Muscle layer of duodenum (tissue), 2 donors: ENCODE measurements around the gene FIBP.

Experiments
- H3K27ac ChIP-seq: one replicate; pipeline ENCODE4 v1.7.0; 2013; ENCODE audit warnings: mild to moderate bottlenecking, low read length
- H3K27me3 ChIP-seq: one replicate; pipeline ENCODE4 v1.7.0; 2013; ENCODE audit warnings: low read depth, mild to moderate bottlenecking, control low read depth, low read length
- H3K36me3 ChIP-seq, 2 donors: one replicate each; pipeline ENCODE4 v1.7.0; 2013; ENCODE audit warnings: low read length in 2 of 2, control low read depth in 1 of 2, mild to moderate bottlenecking in 1 of 2; ENCODE audit not compliant: insufficient read depth in 2 of 2, control insufficient read depth in 1 of 2
- H3K4me1 ChIP-seq, 2 donors: one replicate each; pipeline ENCODE4 v1.7.0; 2013; ENCODE audit warnings: low read length in 2 of 2, mild to moderate bottlenecking in 2 of 2, control low read depth in 1 of 2, moderate library complexity in 1 of 2; ENCODE audit not compliant: insufficient read depth in 2 of 2, control insufficient read depth in 1 of 2
- H3K4me3 ChIP-seq, 2 donors: one replicate each; pipeline ENCODE4 v1.7.0; 2013; ENCODE audit warnings: low read length in 2 of 2, low read depth in 1 of 2, mild to moderate bottlenecking in 1 of 2
- H3K9me3 ChIP-seq, 2 donors: one replicate each; pipeline ENCODE4 v1.7.0; 2013; ENCODE audit warnings: low read length in 2 of 2, control low read depth in 1 of 2, mild to moderate bottlenecking in 1 of 2; ENCODE audit not compliant: control insufficient read depth in 1 of 2
- donor health status: healthy.

FIBP gene

DNA sequence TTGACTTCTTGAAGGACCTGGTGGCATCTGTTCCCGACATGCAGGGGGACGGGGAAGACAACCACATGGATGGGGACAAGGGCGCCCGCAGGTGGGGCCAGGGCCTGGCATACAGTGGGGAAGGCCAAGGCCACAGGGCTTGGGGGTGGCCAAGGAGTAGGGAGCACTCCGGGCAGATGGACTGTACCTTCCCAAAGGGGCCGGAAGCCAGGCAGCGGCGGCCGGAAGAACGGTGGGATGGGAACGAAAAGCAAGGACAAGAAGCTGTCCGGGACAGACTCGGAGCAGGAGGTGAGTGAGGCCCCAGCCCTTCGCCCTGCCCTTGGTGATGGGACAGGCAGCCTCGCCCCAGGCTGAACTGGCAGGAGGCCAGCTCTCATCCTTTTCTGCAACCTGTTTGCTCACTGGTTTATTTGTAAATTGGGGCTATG lies 32.1 kb upstream of the FIBP start:
- Histone ChIP-seq H3K27me3 (no peaks in the 10 kb centered on the region), H3K27ac (no peak overlapping the region), H3K9me3 (no peaks in the 10 kb centered on the region), H3K36me3 (peaks cover 14 to 26% of the 10 kb centered on the region in 2 donors), H3K4me1 (peaks cover 7 to 44% of the 10 kb centered on the region in 2 donors), H3K4me3 (peak overlapping the region; percentile 60 to 89)

DNA sequence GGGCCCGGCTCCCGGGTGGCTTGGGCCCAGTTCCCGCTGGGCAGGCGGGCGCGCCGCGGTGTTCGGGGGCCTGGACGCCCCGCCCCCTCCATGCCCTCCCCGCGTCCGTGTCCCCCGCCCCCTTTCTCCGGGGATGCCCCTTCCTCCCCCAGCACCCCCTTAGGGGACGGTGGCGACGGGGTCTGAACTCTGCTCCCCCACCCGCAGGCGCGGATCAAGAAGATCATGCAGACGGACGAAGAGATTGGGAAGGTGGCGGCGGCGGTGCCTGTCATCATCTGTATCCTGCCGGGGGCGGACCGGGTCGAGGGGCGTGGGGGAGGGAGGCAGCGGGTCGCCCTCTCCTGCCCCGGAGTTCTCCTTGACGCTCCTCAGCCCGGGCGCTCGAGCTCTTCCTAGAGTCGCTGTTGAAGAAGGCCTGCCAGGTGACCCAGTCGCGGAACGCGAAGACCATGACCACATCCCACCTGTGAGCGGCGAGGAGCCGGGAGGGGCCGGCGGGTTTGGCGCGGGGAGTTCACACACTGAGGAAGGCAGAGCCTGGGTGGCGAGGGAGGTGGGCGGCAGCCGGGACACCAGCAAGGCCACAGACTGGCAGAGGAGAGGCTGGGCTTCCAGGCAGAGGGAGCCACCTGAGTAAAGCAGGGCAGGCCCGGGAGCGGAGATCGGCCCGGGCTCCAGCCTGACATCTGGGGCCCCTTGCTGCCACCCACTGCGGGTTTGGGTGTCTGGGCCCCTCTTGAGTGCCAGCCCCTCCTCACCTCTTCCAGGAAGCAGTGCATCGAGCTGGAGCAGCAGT lies 31.5 kb upstream of the FIBP start:
- Histone ChIP-seq H3K4me3 (peak overlapping the region; percentile 60 to 89), H3K36me3 (peaks cover 14 to 26% of the 10 kb centered on the region in 2 donors), H3K27ac (no peak overlapping the region), H3K4me1 (peaks cover 7 to 50% of the 10 kb centered on the region in 2 donors), H3K27me3 (no peaks in the 10 kb centered on the region), H3K9me3 (no peaks in the 10 kb centered on the region)

GRCh38 chr11:65919141-65919572 lies 30.9 kb upstream of the FIBP start, which contains the start of gene DRAP1:
Gene DRAP1, plus strand, starts transcription at chr11:65919426. Its CDS starts 76 bp downstream, at chr11:65919502.
- Histone ChIP-seq H3K4me3 (peak within 1 kb of the TSS; percentile 98), H3K9me3 (no peaks in the 10 kb centered on the region), H3K27me3 (no peaks in the 10 kb centered on the region), H3K36me3 (peaks cover 14 to 26% of the 10 kb centered on the region in 2 donors), H3K4me1 (peaks cover 7 to 54% of the 10 kb centered on the region in 2 donors), H3K27ac (peak within 1 kb of the TSS; percentile 90)

GRCh38 chr11:65918211-65919140 lies 30.2 kb upstream of the FIBP start, which contains the start of gene C11orf68:
Gene C11orf68, minus strand, starts transcription at chr11:65919062. Its CDS starts 31 bp downstream, at chr11:65919031.
- Histone ChIP-seq H3K36me3 (peaks cover 14 to 26% of the 10 kb centered on the region in 2 donors), H3K27me3 (no peaks in the 10 kb centered on the region), H3K4me1 (peaks cover 7 to 54% of the 10 kb centered on the region in 2 donors), H3K27ac (peak within 1 kb of the TSS; percentile 90), H3K9me3 (no peaks in the 10 kb centered on the region), H3K4me3 (peak within 1 kb of the TSS; percentile 98)

GRCh38 chr11:65917434-65918210 lies 29.4 kb upstream of the FIBP start:
- Histone ChIP-seq H3K4me3 (peak overlapping the region; percentile 98), H3K27ac (peak overlapping the region; percentile 90), H3K27me3 (no peaks in the 10 kb centered on the region), H3K9me3 (no peaks in the 10 kb centered on the region), H3K36me3 (peaks cover 6 to 20% of the 10 kb centered on the region in 2 donors), H3K4me1 (peaks cover 7 to 54% of the 10 kb centered on the region in 2 donors)

DNA sequence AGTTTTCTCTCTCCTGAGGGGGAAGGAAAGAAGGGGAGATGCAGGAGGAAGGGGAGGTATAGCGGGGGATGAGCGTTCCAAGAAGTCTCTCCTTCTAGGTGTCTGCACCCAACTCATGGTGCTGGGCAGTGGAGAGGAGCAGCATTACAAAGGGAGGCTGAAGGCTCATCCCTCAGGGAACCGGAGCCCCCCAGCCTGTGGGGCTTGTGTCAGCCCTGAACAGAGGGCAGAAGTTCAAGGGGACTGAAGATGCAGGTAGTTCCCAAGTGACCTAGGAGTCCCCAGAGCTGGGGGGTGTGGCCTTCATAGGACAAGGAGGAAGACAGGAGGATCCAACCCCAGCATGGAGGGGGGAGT lies 28.8 kb upstream of the FIBP start:
- H3K27me3 ChIP-seq: no peaks in the 10 kb centered on the region
- H3K27ac ChIP-seq: peak overlapping the region; percentile 90
- no peaks in the 10 kb centered on the region for H3K9me3 ChIP-seq
- H3K36me3 ChIP-seq: peaks cover under 1 to 16% of the 10 kb centered on the region in 2 donors
- H3K4me3 ChIP-seq: peak overlapping the region; percentile 98
- peaks cover 7 to 56% of the 10 kb centered on the region in 2 donors for H3K4me1 ChIP-seq

GRCh38 chr11:65916391-65916790 lies 28.1 kb upstream of the FIBP start:
- Histone ChIP-seq H3K4me1 (peaks cover 7 to 63% of the 10 kb centered on the region in 2 donors), H3K4me3 (peak overlapping the region; percentile 0 to 98), H3K27ac (peak overlapping the region; percentile 90), H3K27me3 (no peaks in the 10 kb centered on the region), H3K36me3 (peaks cover 0 to 13% of the 10 kb centered on the region in 2 donors), H3K9me3 (no peaks in the 10 kb centered on the region)

DNA sequence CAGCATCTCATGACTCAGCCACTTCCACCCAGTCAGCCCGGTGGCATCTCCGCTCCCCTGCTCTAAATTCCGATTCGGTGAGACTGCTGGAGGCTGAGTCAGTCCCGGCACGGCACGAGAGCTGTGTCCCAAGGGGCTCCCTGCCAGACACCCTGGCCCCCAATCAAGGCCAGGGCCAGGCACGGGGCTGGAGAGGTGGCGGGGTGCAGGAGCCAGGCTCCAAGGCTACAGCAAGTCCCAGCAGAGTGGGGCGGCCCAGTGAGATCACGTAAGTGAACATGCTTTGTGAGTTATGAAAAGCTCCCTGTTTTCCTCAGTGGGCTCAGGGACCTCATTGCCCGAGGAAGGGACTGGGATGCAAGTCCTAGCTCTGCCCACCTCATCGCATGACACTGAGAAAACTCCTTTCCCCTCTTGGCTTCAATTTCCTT lies 27.6 kb upstream of the FIBP start:
- Histone ChIP-seq H3K4me1 (peaks cover 7 to 60% of the 10 kb centered on the region in 2 donors), H3K4me3 (peak overlapping the region; percentile 0 to 98), H3K9me3 (no peaks in the 10 kb centered on the region), H3K27me3 (no peaks in the 10 kb centered on the region), H3K27ac (peak overlapping the region; percentile 90), H3K36me3 (peaks cover 0 to 13% of the 10 kb centered on the region in 2 donors)

DNA sequence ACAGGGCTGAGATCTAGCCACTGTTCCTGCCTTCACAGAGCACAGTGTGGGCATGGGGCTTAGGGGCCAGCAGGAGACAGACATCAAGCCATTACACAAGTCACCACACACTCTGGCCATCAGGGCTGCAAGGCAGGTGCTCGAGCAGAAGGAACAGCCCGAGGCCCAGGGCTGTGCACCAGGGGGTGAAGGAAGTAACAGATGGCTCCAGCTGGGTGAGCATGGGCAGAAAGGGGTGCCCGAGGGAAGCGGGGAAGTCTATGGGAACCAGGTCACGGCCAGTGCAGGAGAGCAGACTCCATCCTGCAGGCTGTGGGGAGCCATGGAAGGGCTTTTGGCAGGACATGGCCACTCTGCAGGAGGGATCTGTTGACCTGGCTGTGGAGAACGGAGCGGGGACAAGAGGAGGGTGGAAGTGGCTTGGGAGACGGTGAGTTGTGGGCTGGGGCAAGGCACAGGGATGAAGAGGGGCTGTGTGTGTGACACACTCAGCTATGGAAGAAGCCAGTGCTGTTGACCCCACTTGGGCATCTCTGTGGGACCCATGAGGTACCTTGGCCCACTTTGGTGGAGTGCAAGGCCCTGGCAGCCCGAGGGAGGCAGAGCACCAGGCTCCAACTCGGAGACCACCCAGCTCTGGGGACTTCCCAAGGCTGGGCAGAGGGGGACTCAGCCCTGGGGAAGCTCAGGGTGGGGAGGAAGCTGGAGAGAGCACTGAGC lies 27.0 kb upstream of the FIBP start:
- Histone ChIP-seq H3K27ac (peak overlapping the region; percentile 72), H3K4me3 (peak overlapping the region in 1 of 2 donors; percentile 98), H3K4me1 (peaks cover under 1 to 55% of the 10 kb centered on the region in 2 donors), H3K36me3 (peaks cover 0 to 13% of the 10 kb centered on the region in 2 donors), H3K27me3 (no peaks in the 10 kb centered on the region), H3K9me3 (no peaks in the 10 kb centered on the region)

GRCh38 chr11:65912845-65913244 lies 24.6 kb upstream of the FIBP start:
- H3K27me3 ChIP-seq: no peaks in the 10 kb centered on the region
- H3K27ac ChIP-seq: no peak overlapping the region
- H3K36me3 ChIP-seq: peaks cover 0 to 8% of the 10 kb centered on the region in 2 donors
- no peak overlapping the region for H3K4me3 ChIP-seq
- peaks cover 0 to 45% of the 10 kb centered on the region in 2 donors for H3K4me1 ChIP-seq
- no peaks in the 10 kb centered on the region for H3K9me3 ChIP-seq
